HG03045 (cell line): ENCODE results near the gene UNC5A.

ENCODE experiments used
- ATAC-seq: cut with Tn5 transposase; IDR thresholded peaks from one replicate; pipeline ENCODE4 v1.9.1; 2021; ENCODE audit warnings: mild to moderate bottlenecking, moderate library complexity; ENCODE audit not compliant: unreplicated experiment

Gene UNC5A

DNA sequence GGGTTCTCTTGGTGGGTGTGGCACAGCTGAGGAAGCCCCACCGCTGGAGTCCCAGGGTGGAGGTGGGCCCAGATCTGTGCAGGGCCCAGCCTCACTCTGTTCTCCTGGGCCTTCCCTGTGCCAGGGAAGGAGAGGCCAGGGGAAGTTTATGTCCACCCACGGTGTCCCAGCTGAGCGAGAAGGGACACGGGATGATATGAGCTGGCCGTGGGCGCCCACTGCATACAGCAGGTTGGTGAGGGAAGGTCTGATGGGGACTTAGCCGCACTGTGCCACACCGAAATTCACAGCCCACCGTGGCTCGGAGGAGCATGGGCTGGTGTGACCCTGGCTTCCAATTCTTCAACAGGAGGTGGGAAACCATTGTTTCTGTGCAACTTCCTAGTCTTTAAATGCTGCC lies 33.9 kb downstream of the UNC5A start:
- ATAC-seq: no peak

GRCh38 chr5:176844706-176845391 lies 34.5 kb downstream of the UNC5A start:
- no peak for ATAC-seq

DNA sequence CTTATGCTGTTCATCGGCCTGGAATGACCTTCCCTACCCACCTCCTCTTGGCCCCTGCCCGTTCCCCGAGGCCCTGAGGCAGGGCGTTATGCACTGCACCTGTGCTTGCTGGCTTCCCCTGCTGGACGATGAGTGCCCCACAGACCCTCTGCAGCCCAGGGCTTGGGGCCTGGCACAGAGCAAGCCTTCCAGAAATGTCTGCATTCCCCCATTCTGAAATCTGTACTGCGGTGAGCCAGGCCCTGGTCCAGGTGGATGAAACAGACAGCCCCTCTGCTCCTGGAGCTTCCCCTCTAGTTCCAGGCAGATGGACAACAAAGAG lies 35.0 kb downstream of the UNC5A start:
- no peak for ATAC-seq

GRCh38 chr5:176846335-176847140 lies 36.2 kb downstream of the UNC5A start:
- no peak for ATAC-seq

DNA sequence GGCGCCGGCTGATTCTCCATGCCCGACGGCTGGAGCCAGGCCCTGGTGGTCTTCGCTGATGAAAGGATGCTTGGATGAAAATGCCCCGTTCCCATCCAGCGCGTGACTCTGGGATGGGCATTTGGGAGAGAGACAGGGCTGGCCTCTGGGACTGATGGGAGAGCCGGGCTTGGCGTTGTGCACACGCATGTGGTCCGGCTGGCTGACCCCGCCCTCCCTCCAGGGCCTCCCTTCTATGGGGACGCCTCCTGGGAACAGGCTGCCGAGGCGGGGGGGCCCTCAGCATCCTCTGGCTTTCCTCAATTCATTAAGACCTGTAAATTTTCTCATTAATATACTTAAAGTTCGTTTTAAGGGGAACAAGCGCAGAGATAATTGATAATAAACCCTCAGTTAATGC lies 36.8 kb downstream of the UNC5A start:
- ATAC-seq: no peak

DNA sequence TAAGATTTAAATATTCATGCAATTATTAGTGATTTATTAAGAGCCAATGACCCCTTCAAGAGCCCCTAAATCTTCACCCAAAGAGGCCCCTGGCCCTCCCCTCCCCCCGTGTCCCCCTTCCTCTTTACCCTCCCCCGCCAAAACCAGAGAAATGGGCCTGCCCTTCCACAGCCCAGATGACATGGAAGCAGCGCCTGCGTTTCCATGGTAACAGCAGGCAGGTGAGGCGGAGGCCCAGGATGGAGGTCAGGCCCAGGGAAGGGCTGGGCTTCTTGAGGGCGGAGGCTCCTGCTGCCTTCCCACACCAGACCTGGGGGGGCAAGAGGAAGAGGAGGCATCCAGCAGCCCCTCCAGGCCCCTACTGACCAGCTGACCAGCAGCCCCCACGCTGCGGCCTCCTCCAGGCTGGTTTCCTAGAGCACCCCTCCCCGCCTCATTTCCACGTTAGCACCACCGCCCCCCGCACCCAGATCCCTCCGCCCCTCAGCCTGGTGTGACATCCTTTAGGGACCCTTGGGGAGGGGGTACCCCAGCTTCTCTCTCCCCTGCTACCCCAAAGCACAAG lies 37.4 kb downstream of the UNC5A start:
- no peak for ATAC-seq

- ATAC-seq: no peak
Measured at GRCh38 chr5:176848651-176849050, 38.3 kb downstream of the UNC5A start.

DNA sequence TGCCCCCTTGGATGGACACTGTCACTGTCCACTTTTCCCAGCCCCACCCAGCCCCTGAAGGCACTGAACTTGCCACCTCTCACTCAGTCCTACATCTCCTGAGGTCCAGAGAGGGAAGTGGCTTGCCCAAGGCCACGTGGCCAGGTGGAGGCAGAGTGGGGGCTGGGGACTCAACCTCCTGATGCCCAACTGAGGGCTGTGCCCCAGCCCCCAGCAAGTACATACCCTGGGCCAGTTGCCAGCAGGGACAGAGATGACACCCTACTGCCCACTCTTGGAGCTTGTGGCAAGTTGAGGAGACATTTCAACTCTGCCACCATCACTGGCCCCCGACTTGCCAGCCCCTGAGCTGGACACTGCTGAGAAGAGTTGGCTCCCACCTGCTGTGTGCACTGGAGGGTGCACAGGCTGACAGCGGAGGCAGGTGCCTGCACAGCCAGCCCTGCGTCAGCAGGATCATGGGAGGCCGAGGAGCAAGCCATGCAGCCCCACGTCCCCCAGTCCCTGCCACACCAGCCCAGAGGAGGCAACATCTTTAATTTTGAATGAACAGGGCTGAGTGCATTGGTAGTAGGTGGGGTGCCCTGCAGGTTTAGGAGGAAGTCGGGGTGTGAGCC lies 39.4 kb downstream of the UNC5A start:
- no peak for ATAC-seq

GRCh38 chr5:176850371-176851245 lies 40.2 kb downstream of the UNC5A start:
- no peak for ATAC-seq

GRCh38 chr5:176851380-176851779 lies 41.0 kb downstream of the UNC5A start:
- ATAC-seq: no peak

DNA sequence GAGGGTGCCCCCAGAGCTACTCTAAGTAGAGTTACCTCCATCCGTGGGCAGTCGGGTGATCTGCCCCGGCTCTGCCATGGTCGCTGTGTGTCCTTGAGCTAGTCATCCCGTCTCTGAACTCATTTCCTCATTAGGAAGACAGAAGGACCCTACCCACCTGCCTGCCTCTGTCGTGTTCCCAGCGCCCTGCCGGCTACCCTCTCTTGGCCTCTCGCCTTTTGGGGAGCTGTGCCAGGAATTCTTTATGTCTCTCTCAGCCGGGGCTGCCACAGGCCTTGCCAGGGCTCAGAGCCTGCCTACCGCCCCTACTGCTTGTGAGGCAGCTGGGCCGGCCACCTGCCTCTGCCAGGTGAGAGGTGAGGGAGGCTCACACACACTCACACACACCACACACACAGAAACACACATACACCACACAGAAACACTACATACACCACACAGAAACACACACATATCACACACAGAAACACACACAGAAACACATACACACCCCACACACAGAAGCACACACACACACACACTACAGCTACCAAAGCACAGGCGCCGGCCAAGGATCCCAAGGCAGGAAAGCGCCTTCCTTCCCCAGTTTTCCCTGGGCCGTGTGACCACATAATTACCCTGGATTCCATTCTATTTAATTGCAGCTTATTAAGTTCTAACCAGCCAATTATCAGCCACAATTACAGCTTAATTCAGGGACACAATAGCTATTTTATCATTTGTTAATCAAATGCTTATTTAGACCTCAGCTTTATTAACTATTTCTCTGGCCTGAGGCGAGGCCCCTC lies 41.7 kb downstream of the UNC5A start:
- ATAC-seq: no peak

DNA sequence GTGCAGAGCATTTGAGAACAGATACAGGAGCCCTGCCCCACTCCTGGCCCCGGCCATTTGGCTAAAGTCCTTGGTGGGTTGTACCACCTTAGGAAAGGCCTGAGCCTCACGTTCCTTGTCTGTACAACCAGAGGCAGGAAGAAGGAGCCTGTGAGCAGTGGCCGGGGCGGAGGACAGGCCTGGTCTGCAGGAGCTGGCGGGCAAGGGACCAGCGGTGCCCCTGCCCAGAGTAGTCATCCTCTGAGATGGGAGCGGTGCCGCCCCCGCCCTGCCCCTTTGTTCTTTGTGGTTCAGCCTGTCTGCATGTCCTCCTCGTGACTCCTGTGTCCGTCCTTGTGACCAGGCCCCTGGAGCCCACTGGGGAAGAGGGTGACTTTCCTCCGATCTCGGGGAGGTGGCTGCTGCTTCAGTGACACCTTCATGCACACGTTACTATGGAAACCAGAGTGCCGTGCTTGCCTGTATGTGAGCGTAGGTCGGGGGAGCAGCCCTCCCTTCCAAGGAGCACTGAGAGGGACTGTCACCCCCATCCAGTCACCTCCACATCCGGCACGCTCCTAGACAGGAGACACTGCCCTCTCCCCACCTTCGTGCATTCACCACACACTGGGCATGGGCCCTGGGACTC lies 42.9 kb downstream of the UNC5A start:
- ATAC-seq: no peak

GRCh38 chr5:176854164-176854563 lies 43.8 kb downstream of the UNC5A start:
- no peak for ATAC-seq

DNA sequence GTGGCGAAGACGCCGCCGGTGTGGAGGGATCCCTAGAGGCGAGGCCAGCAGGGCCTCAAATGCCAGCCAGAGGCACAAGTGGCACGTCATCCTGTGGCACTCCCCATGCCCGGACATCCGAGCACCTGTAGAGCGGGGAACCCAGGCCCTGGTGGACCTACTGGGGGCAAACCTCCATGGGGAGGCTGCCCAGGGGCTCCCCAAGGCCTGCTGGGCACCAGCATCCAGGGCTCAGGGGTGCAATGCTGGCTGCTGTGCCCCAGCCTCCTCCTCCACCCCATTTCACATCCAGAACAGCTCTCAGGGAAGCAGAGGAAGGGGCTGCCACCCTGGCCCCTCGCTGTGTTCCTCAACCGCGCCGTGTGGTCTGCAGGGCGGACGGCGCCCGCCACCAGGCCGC lies 45.2 kb downstream of the UNC5A start:
- no peak for ATAC-seq

DNA sequence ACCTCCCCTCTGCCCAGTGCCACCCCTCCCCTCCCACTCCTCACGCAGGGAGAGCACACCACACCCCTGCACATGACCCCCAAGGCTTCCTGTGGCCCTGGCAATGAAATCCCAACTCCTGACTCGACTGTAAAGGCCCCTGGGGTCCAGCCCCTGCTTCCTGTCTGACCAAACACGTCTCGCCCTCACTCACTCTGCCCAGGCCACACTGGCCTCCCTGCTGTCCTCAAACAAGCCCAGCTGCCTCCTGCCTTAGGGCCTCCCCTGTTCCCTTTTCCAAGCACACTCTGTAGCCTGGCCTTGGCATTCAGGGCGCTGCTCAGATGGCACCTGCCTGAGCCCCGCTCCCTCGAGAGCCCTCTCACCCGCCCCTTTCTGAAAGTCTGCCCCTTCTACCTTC lies 46.4 kb downstream of the UNC5A start:
- ATAC-seq: no peak

- ATAC-seq: no peak
Measured at GRCh38 chr5:176857216-176857893, 47.0 kb downstream of the UNC5A start.

DNA sequence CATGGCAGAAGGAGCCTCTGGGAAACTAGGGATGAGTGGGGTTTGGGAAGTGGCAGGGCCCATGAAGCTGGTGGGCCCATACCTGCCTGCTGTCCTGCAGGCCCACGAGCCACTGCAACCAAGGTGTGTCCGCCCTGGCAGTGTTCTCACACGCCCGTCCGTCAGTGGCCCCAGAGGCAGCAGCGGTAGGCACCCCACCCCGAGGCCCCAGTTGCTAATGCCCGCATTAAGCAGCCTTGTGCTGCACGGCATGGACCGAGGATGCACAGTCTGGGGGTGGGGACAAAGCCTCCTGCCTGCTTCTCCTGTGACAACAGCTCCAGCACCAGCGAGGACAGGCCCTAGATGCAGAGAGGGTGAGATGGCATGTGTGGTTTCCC lies 47.5 kb downstream of the UNC5A start:
- no peak for ATAC-seq

- no peak for ATAC-seq
Measured at GRCh38 chr5:176859916-176860315, 49.6 kb downstream of the UNC5A start.

DNA sequence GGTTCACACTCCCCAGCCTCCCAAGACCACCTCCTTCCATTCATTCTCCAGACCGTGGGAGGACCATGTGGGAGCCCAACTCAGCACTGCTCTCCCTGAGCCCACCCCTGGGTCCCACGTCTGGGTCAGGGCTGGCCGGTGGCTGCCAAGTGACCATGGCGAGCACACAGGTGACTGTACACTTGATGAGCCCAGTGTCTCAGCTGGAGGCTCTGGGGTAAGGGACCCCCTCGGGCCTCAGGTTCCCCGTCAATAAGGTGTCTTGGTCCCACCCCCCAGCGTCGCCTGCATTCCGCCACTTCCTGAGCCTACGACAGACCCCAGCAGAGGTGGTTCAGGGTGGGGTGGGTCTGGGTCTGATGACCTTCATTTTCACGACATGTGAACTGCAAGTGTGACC lies 50.0 kb downstream of the UNC5A start:
- ATAC-seq: no peak
